Measurements from ENCODE around the gene ZNRD2.
A peak's percentile ranks its signal among the peaks of the same experiment; 100 is the strongest.

ZNRD2 gene

DNA sequence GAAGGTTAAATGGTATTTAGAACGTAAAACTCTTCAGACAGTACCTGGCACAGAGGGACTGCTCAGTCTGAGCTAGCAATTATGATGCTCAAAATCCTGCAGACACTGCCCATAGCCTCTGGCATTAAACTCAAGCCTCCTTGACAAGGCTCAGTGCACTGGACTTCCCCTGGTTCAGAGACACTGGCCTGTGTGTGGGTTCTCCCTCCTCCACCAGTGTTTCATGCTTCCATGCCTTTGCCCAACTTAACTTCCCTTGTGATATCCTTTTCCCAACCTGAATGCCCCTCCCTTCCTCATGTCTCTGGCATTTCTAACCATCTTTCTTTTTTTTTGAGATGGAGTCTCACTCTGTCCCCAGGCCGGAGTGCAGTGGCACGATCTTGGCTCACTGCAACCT lies 21.2 kb upstream of the ZNRD2 start:
- TF ChIP-seq, protein P1, sequence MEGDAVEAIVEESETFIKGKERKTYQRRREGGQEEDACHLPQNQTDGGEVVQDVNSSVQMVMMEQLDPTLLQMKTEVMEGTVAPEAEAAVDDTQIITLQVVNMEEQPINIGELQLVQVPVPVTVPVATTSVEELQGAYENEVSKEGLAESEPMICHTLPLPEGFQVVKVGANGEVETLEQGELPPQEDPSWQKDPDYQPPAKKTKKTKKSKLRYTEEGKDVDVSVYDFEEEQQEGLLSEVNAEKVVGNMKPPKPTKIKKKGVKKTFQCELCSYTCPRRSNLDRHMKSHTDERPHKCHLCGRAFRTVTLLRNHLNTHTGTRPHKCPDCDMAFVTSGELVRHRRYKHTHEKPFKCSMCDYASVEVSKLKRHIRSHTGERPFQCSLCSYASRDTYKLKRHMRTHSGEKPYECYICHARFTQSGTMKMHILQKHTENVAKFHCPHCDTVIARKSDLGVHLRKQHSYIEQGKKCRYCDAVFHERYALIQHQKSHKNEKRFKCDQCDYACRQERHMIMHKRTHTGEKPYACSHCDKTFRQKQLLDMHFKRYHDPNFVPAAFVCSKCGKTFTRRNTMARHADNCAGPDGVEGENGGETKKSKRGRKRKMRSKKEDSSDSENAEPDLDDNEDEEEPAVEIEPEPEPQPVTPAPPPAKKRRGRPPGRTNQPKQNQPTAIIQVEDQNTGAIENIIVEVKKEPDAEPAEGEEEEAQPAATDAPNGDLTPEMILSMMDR (IDR thresholded peaks at IDR 0.05; ENCODE audit: low read depth, low read length, missing control alignments): no peak
- no peaks in the 10 kb centered on the region for H3K27me3 ChIP-seq (replicated peaks)
- H3K36me3 ChIP-seq (replicated peaks): peaks cover 90% of the 10 kb centered on the region
- DNase-seq: no peak
- H3K4me3 ChIP-seq (ENCODE audit: low read depth, low read length): no peak overlapping the region
- in situ Hi-C loops (cut with HindIII; ENCODE audit: low pct_ligation_motif_present, low sequenced_read_pairs): no loop called here
- no peak overlapping the region for H3K27ac ChIP-seq

DNA sequence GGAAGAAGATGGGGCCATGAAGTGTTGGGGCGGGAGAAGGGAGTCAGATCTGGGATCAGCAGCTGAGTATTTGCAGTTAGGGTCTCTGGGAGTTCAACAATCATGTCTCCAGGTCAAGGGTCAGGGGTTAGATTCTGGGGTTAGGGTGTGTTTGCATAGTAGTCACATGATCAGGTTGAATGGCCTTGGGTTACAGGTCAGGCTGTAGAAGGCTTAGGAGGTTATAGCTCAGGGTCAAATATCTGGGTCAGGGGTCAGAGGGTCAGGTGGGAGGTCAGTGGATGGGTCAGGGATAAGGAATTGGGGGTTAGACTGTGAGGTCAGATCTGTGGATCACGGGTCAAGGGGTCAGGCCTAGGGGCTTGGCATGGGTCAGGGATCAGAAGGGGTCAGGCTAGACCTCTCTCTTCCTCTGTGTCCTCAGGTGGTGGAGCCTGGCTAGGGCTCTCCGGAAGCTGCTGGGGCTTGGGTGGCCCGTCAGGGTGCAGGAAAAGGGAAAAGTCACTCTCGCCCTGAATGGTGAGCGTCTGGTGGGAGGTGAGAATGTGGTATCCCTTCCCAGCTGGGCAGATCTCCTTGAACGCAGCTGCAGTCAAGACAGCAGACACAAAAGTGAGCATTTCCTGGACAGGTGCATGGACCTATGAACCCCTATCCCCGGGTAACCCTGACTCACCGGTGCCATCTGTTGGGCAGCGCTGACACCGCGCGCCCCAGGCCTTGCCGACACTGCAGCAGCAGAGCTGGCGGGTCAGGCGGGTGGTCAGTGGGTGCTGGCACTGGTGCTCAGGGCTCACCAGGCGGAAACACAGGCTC lies 18.5 kb upstream of the ZNRD2 start:
- no peak for DNase-seq
- H3K36me3 ChIP-seq (replicated peaks): peaks cover 63% of the 10 kb centered on the region
- H3K27me3 ChIP-seq (replicated peaks): no peaks in the 10 kb centered on the region
- H3K27ac ChIP-seq: no peak overlapping the region
- H3K4me3 ChIP-seq (ENCODE audit: low read depth, low read length): no peak overlapping the region
- TF ChIP-seq, protein P1 (IDR thresholded peaks at IDR 0.05; ENCODE audit: low read depth, low read length, missing control alignments): peak; percentile 66
- in situ Hi-C loops (cut with HindIII; ENCODE audit: low pct_ligation_motif_present, low sequenced_read_pairs): no loop called here

DNA sequence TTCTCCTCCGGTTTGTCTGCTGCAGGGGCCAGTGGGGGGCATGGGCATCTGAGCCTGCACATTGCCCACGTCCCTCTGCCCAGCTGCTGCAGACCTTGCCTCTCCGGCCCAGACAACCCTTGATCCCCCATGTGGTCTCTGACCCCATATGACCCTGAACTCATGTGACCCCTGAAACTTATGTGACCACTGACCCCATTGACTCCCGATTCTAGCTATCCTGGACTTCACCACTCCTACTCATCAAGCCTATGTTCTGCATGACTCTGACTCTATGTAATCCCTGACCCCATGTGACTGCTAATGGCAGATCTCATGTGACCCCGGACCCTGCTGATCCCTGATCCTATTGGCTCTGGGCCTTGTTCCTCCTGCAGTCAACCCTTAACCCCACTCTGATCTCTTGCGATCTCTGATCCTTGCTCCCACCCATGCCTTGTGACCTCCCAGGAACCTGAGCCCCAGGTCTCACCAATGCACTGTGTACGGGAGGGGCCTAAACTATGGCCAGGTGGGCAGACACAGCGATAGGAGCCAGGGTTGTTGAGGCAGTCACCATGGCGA lies 17.8 kb upstream of the ZNRD2 start:
- peaks cover 57% of the 10 kb centered on the region for H3K36me3 ChIP-seq (replicated peaks)
- in situ Hi-C loops (cut with HindIII; ENCODE audit: low pct_ligation_motif_present, low sequenced_read_pairs): no loop called here
- no peaks in the 10 kb centered on the region for H3K27me3 ChIP-seq (replicated peaks)
- no peak overlapping the region for H3K4me3 ChIP-seq (ENCODE audit: low read depth, low read length)
- H3K27ac ChIP-seq: no peak overlapping the region
- TF ChIP-seq, protein P1 (IDR thresholded peaks at IDR 0.05; ENCODE audit: low read depth, low read length, missing control alignments): no peak
- no peak for DNase-seq

DNA sequence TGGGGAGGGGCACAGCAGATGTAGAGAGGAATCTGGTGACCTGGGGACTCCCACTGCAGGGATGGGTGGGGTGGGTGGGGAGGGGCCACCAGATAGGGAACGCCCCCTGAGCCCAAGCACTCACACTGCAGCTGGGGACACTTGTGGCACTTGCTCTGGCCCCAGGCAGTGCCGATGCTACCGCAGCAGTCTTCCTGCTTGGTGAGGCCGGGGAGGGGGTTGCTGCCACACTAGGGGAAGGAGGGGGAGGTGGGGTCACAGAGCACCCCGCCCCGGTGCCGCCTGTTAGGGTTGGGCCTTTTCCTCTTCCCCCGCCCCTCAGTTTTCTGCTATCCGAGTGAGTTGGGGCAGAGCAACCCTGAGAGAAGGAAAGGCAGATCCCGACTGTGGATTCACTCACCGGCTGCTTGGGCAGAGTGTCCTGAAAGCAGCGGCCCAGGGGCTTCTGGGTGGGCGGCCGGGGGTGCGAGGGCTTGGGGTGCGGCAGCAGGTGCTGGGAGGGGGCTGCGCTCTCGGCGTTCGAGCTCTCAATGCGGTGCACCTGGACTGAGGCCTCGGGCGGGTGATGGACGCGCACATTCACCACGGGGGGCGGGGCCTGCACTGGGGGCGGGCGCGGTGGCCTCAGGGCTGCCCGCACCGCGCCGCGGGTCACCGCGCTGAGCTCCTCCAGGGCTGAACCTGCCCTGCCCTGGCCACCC lies 16.8 kb upstream of the ZNRD2 start:
- TF ChIP-seq, protein P1 (IDR thresholded peaks at IDR 0.05; ENCODE audit: low read depth, low read length, missing control alignments): no peak
- in situ Hi-C loops (cut with HindIII; ENCODE audit: low pct_ligation_motif_present, low sequenced_read_pairs): no loop called here
- Histone ChIP-seq H3K36me3 (replicated peaks) (peaks cover 47% of the 10 kb centered on the region), H3K27ac (no peak overlapping the region), H3K4me3 (ENCODE audit: low read depth, low read length) (no peak overlapping the region), H3K27me3 (replicated peaks) (no peaks in the 10 kb centered on the region)
- DNase-seq: no peak

DNA sequence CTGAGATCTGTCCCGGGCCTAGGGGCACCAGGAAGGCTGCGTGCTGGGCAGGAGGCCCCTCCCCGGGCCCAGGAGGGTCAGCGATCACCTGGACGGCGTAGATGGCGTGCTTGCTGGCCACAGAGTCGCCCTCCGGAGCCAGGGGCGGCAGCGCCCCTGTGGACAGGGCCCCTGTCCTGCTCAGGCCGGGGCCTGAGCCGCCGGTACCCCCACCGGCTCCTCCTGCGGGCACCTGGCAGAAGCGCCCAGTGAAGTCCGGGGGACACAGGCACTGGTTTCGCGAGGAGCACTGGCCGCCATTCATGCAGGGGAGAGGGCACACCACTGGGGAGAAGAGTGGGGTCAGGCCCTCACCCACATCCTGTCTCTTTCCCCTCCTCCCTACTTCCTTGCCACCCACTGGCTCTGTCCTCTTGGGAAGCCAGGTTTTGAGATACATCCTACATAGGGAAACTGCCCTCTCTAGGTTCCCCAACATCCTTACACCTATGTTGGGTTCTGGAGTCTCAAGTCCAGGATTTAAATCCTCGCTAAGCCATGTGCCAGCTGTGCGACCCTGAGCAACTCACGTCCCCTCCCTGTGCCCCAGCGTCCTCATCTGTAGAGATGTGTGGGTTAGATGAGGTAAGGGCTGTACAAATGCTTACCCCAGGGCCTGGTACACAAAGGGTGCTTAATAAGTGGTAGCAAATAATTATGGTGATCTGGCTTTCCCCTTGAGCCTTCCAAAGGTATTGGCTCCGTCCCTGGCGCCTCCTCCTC lies 16.0 kb upstream of the ZNRD2 start:
- no peak overlapping the region for H3K4me3 ChIP-seq (ENCODE audit: low read depth, low read length)
- H3K27ac ChIP-seq: no peak overlapping the region
- TF ChIP-seq, protein P1 (IDR thresholded peaks at IDR 0.05; ENCODE audit: low read depth, low read length, missing control alignments): no peak
- peaks cover 40% of the 10 kb centered on the region for H3K36me3 ChIP-seq (replicated peaks)
- no peak for DNase-seq
- in situ Hi-C loops (cut with HindIII; ENCODE audit: low pct_ligation_motif_present, low sequenced_read_pairs): no loop called here
- H3K27me3 ChIP-seq (replicated peaks): no peaks in the 10 kb centered on the region

All from brain microvascular endothelial cell (primary cell).